Astrocyte (in vitro differentiated cells and primary cell): ENCODE results near the gene HOXD13. TPM values are rescaled to one million over a fixed set of nuclear protein-coding genes. Genes with fewer than 3 reads are reported as not detected.

Source experiments
- DNase-seq: peaks from one replicate; pipeline ENCODE4 v3.0.0-alpha.2; 2010; ENCODE audit warnings: low read depth
- FAIRE-seq: peaks from 2 replicates; lab custom pipeline; 2011; peaks lifted over from hg19 to GRCh38; lab: Jason Lieb, UNC
- H2AFZ ChIP-seq: 2 replicates; pipeline ENCODE4 v1.6.0; 2012; ENCODE audit warnings: low read depth, low read length, inconsistent platforms
- H3K27ac ChIP-seq: 2 replicates; pipeline ENCODE4 v1.5.1; 2011; ENCODE audit warnings: low read depth, low read length, inconsistent platforms
- H3K27me3 ChIP-seq: 2 replicates; pipeline ENCODE4 v1.6.0; 2011; ENCODE audit warnings: low read length, inconsistent platforms; ENCODE audit not compliant: insufficient read depth
- H3K36me3 ChIP-seq: 2 replicates; pipeline ENCODE4 v1.5.1; 2011; ENCODE audit warnings: low read length, inconsistent platforms; ENCODE audit not compliant: insufficient read depth
- H3K4me1 ChIP-seq: 2 replicates; pipeline ENCODE4 v1.5.1; 2011; ENCODE audit warnings: low read length, inconsistent platforms; ENCODE audit not compliant: insufficient read depth
- H3K4me2 ChIP-seq: 2 replicates; pipeline ENCODE4 v1.6.0; 2012; ENCODE audit warnings: low read length, inconsistent platforms
- H3K4me3 ChIP-seq: 2 replicates; pipeline ENCODE4 v1.5.1; 2011; ENCODE audit warnings: low read depth, mild to moderate bottlenecking, low read length, inconsistent platforms; ENCODE audit not compliant: insufficient read depth
- H3K79me2 ChIP-seq: 2 replicates; pipeline ENCODE4 v1.6.0; 2012; ENCODE audit warnings: mild to moderate bottlenecking, low read length, inconsistent platforms; ENCODE audit not compliant: insufficient read depth
- H3K9ac ChIP-seq: 2 replicates; pipeline ENCODE4 v1.6.0; 2012; ENCODE audit warnings: mild to moderate bottlenecking, low read length, inconsistent platforms
- H3K9me3 ChIP-seq: 2 replicates; pipeline ENCODE4 v1.5.1; 2012; ENCODE audit warnings: low read depth, mild to moderate bottlenecking, low read length, inconsistent platforms; ENCODE audit not compliant: insufficient read depth
- H4K20me1 ChIP-seq: 2 replicates; pipeline ENCODE4 v1.6.0; 2012; ENCODE audit warnings: low read length, inconsistent platforms; ENCODE audit not compliant: insufficient read depth
- H3K27ac Mint-ChIP-seq: one replicate; pipeline ENCODE4 v1.8.0; 2021; ENCODE audit warnings: mild to moderate bottlenecking, mixed read lengths; ENCODE audit not compliant: unreplicated experiment
- H3K27me3 Mint-ChIP-seq: one replicate; pipeline ENCODE4 v1.8.0; 2021; ENCODE audit warnings: low read depth, mixed read lengths; ENCODE audit not compliant: unreplicated experiment
- H3K36me3 Mint-ChIP-seq: one replicate; pipeline ENCODE4 v1.8.0; 2021; ENCODE audit warnings: low read depth, mixed read lengths; ENCODE audit not compliant: unreplicated experiment
- H3K4me1 Mint-ChIP-seq: one replicate; pipeline ENCODE4 v1.8.0; 2021; ENCODE audit warnings: low read depth, mixed read lengths; ENCODE audit not compliant: unreplicated experiment
- H3K4me3 Mint-ChIP-seq: one replicate; pipeline ENCODE4 v1.8.0; 2021; ENCODE audit warnings: mild to moderate bottlenecking, moderate library complexity, mixed read lengths; ENCODE audit not compliant: unreplicated experiment
- H3K9me3 Mint-ChIP-seq: one replicate; pipeline ENCODE4 v1.8.0; 2021; ENCODE audit warnings: mild to moderate bottlenecking, mixed read lengths; ENCODE audit not compliant: unreplicated experiment
- CTCF ChIP-seq: IDR thresholded peaks from 2 replicates; pipeline ENCODE4 v1.5.1; 2011; ENCODE audit warnings: low read depth, mild to moderate bottlenecking, inconsistent platforms, low read length, moderate library complexity; ENCODE audit not compliant: insufficient read depth
- EZH2 ChIP-seq: IDR thresholded peaks from 2 replicates; pipeline ENCODE4 v1.6.1; 2012; ENCODE audit warnings: mild to moderate bottlenecking, low read length, inconsistent platforms; ENCODE audit not compliant: insufficient read depth
- total RNA-seq: library from RNA; stranded (reverse); gene quantifications from 2 replicates; pipeline ENCODE4 v1.2.1, GENCODE V29; 2021

HOXD13 gene
- total RNA-seq, 1 donor from 2014 or later: not detected

DNA sequence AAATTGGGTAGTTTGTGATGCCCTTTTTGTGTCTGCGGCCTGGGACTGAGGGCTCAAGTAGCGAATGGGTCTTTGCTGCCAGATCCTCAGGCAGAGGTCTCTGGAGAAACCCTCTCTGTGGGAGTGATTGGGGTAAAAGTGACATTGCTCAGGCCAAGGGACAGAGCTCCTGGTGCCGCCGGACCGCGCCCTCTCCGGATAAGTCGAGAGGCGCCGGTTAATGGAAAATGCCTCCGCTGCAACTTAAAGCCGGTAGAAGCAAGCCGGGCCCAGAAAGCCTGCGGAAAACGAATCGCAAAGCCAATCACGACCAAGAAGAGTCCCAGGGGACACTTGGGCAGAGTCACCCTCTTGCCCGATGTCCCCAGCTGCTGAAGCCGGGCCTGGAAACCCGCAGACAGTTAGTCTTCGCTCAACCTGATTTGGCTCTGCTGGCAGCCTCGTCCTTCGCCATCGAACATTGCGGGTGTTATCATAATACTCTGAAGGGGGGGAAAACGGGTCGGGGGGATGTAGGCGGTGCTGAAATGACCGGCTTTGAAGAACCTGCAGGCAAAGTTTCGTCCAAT lies 6.7 kb downstream of the HOXD13 start:
- no peak overlapping the region for H3K4me3 Mint-ChIP-seq
- Histone ChIP-seq H3K4me3 (no peak overlapping the region), H4K20me1 (peaks cover 5% of the 10 kb centered on the region), H3K9me3 (peaks cover 21% of the 10 kb centered on the region), H3K36me3 (no peaks in the 10 kb centered on the region), H3K4me2 (no peak overlapping the region), H3K27me3 (peaks cover 100% of the 10 kb centered on the region), H3K4me1 (peaks cover 7% of the 10 kb centered on the region), H3K9ac (no peak overlapping the region), H3K27ac (no peak overlapping the region), H3K79me2 (no peaks in the 10 kb centered on the region), H2AFZ (no peak overlapping the region)
- TF ChIP-seq CTCF (no peak), EZH2 (no peak)
- peak overlapping the region; percentile 69 for H3K27ac Mint-ChIP-seq
- FAIRE-seq: no peak
- DNase-seq: no peak
- peaks cover 6% of the 10 kb centered on the region for H3K4me1 Mint-ChIP-seq
- H3K27me3 Mint-ChIP-seq: peaks cover 92% of the 10 kb centered on the region
- no peaks in the 10 kb centered on the region for H3K36me3 Mint-ChIP-seq
- peaks cover 21% of the 10 kb centered on the region for H3K9me3 Mint-ChIP-seq

DNA sequence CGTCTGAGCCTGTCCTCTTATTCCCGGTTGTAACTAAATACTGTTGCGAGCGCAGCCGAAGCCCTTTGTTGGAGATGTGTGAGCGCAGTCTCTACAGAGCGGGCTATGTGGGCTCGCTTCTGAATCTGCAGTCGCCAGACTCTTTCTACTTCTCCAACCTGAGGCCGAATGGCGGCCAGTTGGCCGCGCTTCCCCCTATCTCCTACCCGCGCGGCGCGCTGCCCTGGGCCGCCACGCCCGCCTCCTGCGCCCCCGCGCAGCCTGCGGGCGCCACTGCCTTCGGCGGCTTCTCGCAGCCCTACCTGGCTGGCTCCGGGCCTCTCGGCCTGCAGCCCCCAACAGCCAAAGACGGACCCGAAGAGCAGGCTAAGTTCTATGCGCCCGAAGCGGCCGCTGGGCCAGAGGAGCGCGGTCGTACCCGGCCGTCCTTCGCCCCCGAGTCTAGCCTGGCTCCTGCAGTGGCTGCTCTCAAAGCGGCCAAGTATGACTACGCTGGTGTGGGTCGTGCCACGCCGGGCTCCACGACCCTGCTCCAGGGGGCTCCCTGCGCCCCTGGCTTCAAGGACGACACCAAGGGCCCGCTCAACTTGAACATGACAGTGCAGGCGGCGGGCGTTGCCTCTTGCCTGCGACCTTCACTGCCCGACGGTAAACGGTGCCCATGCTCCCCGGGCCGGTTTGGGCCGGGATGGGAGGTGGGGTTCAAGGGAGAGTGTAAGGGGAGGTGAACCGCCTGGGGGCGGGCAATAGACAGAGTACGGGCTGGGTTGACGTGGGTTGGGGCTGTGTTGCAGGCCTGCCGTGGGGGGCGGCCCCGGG lies 7.4 kb downstream of the HOXD13 start, which contains the start of gene HOXD12:
Gene HOXD12 (plus strand): TSS at position 68 of the 819 bp plus-strand sequence. CDS start 7 bp downstream, at position 75.
- no peak within 1 kb of the TSS for H3K4me3 Mint-ChIP-seq
- Histone ChIP-seq H3K4me2 (no peak within 1 kb of the TSS), H4K20me1 (peaks cover 5% of the 10 kb centered on the region)

More for the DNA sequence above, 7.4 kb downstream of the HOXD13 start, which contains the start of gene HOXD12:
- peak; percentile 95 for TF ChIP-seq EZH2
- no peak for TF ChIP-seq CTCF
- Histone ChIP-seq H3K4me1 (peaks cover 7% of the 10 kb centered on the region), H3K27me3 (peaks cover 99% of the 10 kb centered on the region), H3K27ac (no peak within 1 kb of the TSS), H2AFZ (no peak within 1 kb of the TSS), H3K36me3 (no peaks in the 10 kb centered on the region), H3K4me3 (no peak within 1 kb of the TSS), H3K79me2 (no peaks in the 10 kb centered on the region), H3K9me3 (peaks cover 21% of the 10 kb centered on the region), H3K9ac (no peak within 1 kb of the TSS)
- DNase-seq: no peak
- peaks cover 6% of the 10 kb centered on the region for H3K4me1 Mint-ChIP-seq
- H3K36me3 Mint-ChIP-seq: no peaks in the 10 kb centered on the region
- H3K9me3 Mint-ChIP-seq: peaks cover 19% of the 10 kb centered on the region
- no peak for FAIRE-seq
- H3K27ac Mint-ChIP-seq: peak within 1 kb of the TSS; percentile 69
- H3K27me3 Mint-ChIP-seq: peaks cover 92% of the 10 kb centered on the region
